ENCODE data around the gene OXGR1. TPM values are rescaled to one million over a fixed set of nuclear protein-coding genes. Genes with fewer than 3 reads are reported as not detected.

The OXGR1 gene
- total and polyA plus RNA-seq, 2 of the 8 experiments (the other 6 are each of a cell fraction or from before 2014, with no cell fraction given): 0.34 to 1.8 TPM

- TF ChIP-seq CHD7 (IDR thresholded peaks at IDR 0.05; ENCODE audit: insufficient replicate concordance, low read length): no peak
- TF ChIP-seq SP4 (IDR thresholded peaks at IDR 0.05; ENCODE audit: low read length): no peak
- TF ChIP-seq CTBP2 (IDR thresholded peaks at IDR 0.05; ENCODE audit: borderline replicate concordance, insufficient read depth, insufficient read length, low read length): no peak
- TF ChIP-seq ATF3 (IDR thresholded peaks at IDR 0.05; ENCODE audit: insufficient read depth, low read depth, low read length): no peak
- TF ChIP-seq NANOG (IDR thresholded peaks at IDR 0.05; ENCODE audit: insufficient read depth, low read depth, low read length, poor library complexity, severe bottlenecking): no peak
- TF ChIP-seq SUZ12 (IDR thresholded peaks at IDR 0.05; ENCODE audit: low read length): no peak
- TF ChIP-seq JUND (IDR thresholded peaks at IDR 0.05; ENCODE audit: low read length): no peak
- TF ChIP-seq RBBP5 (IDR thresholded peaks at IDR 0.05; ENCODE audit: borderline replicate concordance, low read depth, low read length): no peak
- TF ChIP-seq HDAC2 (IDR thresholded peaks at IDR 0.05; ENCODE audit: borderline replicate concordance in 1 of 2, low read depth in 2 of 2, low read length in 2 of 2): no peak
- no peak for TF ChIP-seq CREB1 (IDR thresholded peaks at IDR 0.05)
Observed at GRCh38 chr13:97020689-97021240, 26.5 kb upstream of the OXGR1 start (continued).
